HG03097 (cell line): ENCODE measurements around the gene CARMIL1.

Experiments used
- ATAC-seq: cut with Tn5 transposase; IDR thresholded peaks from one replicate; pipeline ENCODE4 v1.9.1; 2021; ENCODE audit not compliant: unreplicated experiment, low FRiP score

The CARMIL1 gene

GRCh38 chr6:25278914-25279747 lies at the start of gene CARMIL1:
Gene CARMIL1 (plus strand): TSS chr6:25279374. CDS start chr6:25279796, 422 bp downstream.
- peak; percentile 72 for ATAC-seq

- ATAC-seq: no peak
Measured at GRCh38 chr6:25229671-25230321, 49.4 kb upstream of the CARMIL1 start.

DNA sequence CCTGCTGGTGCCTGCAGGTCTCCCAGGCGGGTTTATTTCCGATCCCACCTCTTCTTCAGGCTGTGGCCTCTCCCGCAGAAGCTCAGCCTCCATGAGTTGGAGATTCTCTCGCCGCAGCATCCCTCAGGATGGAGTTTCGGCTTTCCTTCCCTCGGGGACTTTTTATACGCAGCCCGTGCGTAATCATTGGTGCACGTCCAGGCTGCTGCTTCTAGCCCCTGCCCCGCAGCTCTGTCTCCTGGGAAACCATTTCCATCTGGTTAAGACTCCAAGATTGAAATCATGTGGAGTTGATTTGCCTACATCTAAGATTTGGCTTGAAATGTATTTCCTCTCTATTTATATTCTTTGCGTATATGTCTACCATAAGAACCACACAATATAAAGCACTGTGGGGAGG lies 46.7 kb upstream of the CARMIL1 start:
- no peak for ATAC-seq

GRCh38 chr6:25233226-25233625 lies 45.9 kb upstream of the CARMIL1 start:
- no peak for ATAC-seq

DNA sequence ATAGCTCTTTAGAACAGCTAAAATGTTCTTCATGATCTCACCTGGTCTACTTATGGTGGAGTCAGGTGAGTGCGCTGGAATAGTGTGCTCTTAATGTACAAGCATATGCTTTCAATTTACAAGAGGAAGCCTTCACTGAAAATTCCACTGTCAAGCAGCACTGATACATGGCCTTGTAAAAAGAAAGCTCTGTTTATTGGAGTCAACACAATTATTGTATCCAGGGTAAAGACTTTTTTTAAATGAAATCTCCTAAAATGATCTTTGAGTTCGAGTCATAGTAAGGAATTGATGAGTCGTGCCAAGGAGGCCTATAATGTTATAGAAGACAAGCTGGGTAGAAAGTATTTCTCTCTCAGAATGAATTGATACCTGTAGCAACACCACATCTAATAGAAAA lies 41.6 kb upstream of the CARMIL1 start:
- no peak for ATAC-seq

GRCh38 chr6:25239059-25239458 lies 40.1 kb upstream of the CARMIL1 start:
- no peak for ATAC-seq

DNA sequence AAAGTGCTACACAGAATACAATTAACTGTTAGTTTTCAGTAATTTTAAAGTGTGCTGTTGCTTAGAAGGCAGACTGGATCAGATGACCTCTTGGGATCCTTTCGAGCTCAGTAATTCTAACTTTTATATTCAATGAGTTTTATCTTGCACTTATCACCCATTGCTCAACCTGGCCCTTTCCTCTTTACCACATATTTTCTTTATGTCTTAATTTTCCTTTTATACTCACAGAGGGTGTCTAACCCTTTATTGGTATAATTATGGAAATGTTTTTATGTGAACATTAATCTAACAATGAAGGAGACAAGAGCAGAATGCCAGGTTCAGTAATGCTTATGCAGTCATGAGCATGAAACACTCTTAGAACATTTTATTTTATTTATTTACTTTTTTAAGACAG lies 39.7 kb upstream of the CARMIL1 start:
- no peak for ATAC-seq

DNA sequence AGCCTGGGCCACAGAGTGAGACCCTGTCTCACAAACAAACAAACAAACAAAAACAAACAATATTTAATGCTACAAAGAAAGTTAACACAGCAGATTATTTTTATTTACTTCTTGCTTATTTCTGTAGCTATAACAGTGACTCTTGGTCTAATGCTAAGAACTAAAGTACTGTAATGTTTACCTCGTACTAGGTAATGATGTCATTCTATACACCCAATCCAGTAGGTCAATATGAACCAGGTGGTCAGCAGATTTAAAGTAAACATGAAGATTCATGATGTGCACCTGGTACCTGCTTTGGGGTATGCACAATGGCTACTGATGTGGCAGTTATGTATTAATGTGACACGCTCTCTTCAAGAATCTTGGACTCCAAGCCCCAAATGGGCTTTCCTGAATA lies 36.6 kb upstream of the CARMIL1 start:
- ATAC-seq: no peak

DNA sequence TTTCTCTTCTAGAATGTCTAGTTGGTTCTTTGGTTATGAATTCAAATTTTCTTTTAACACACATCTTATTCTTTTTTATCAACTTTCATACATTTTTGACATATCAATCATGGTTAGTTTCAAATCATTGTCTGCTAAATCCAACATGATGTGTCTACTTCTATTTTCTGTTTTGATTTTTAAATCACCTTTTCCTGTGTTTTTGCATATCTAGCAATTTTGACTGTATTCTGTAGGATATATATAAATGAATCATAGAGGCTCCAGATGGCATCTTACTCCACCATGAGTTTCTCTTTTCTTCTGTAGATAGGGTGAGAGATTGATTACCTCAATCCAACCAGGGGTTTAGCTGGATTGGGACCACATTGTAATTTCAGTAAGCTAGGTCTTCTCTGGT lies 34.3 kb upstream of the CARMIL1 start:
- ATAC-seq: no peak

DNA sequence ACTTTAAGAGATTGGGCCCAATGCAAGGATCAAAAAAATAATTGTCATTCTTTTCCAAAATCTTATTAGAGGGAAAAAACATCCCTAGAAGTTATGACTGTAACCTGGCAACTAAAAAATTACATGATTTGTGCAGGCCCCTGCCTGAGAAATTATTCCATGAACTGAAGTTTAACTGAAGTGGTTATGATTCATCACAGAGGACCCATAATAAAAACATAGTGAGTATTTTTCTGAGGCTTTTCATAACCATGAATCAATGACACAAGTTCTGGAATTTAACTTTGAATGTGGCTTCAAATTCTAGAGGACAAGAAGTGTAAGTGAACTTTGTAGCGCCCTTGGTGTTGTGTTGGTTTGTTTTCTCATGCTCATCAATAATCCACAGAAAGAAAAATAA lies 31.1 kb upstream of the CARMIL1 start:
- no peak for ATAC-seq

DNA sequence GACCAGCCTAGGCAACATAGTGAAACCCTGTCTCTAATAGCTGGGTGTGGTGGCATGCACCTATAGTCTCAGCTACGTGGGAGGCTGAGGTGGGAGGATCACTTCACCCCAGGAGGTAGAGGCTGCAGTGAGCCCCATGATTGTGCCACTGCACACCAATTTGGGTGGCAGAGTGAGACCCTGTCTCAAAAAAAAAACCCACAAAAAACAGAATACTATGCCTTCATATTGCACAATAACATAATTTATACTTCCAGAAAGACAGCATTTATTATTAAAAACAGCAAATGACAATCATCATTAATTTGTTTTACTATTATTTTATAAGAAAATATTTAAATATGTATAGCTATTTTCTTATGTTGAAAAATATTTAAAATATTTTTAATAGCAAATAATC lies 30.0 kb upstream of the CARMIL1 start:
- ATAC-seq: no peak

DNA sequence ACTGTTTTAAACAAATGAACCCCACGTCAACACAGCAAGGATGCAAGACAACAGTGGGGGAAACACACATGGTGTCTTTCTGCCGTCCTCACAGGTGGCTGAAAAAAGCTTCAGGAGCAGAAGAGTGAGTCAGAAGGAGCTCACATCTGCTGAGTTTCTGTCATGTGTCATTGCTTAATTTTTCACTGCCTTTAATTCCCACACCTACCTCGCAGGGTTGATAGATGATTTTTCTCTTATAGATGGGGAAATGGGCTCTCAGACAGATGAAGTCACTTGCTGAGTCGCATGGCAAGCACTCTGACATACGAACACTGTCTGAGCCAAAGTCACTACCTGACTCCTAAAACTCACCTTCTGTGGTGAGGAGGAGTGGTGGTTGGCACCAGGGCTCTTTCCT lies 28.3 kb upstream of the CARMIL1 start:
- peak; percentile 66 for ATAC-seq

- ATAC-seq: peak; percentile 15
Measured at GRCh38 chr6:25251426-25251825, 27.7 kb upstream of the CARMIL1 start.

GRCh38 chr6:25253351-25253750 lies 25.8 kb upstream of the CARMIL1 start:
- ATAC-seq: no peak

- ATAC-seq: no peak
Measured at GRCh38 chr6:25254671-25255070, 24.5 kb upstream of the CARMIL1 start.

- no peak for ATAC-seq
Measured at GRCh38 chr6:25257686-25258348, 21.4 kb upstream of the CARMIL1 start.

GRCh38 chr6:25259756-25260155 lies 19.4 kb upstream of the CARMIL1 start:
- no peak for ATAC-seq

- no peak for ATAC-seq
Measured at GRCh38 chr6:25263657-25264056, 15.5 kb upstream of the CARMIL1 start.

DNA sequence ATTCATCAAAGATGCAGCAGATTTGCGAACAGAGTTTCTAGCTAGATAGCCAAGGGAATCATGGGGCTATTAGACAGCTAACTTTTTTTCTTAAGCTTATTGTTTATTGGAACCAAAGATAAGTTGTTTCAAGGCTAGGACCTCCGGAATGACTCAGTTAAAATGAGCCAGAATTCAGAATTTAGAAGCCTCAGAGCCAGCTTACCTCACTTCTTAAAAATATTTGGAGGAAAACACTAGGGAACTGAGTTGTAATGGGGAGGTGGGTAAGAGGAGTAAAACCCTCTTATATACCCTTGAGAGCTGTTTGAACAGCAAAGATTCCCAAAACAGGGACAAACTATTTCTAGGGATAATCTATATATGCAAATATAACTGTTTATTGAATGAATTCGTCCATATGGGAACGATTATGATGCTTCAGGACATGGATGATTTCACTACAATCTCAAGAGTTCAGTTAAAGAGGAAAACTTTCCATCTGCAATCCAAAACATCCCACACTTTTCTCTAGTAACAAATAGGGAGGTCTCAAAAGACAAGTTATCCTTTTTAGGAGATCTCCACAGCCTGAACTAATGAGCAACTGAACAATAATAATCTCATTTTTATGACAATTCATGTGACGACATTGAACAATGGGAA lies 12.6 kb upstream of the CARMIL1 start:
- no peak for ATAC-seq

GRCh38 chr6:25267662-25268061 lies 11.5 kb upstream of the CARMIL1 start:
- no peak for ATAC-seq

- ATAC-seq: no peak
Measured at GRCh38 chr6:25270559-25270958, 8.6 kb upstream of the CARMIL1 start.
